Left colon (tissue), 2 donors: ENCODE data around the gene TADA3. TPM values are rescaled to one million over a fixed set of nuclear protein-coding genes. Genes with fewer than 3 reads are reported as not detected.

Experiments used
- ATAC-seq: fragments of 200-7000 bp; cut with Tn5 transposase; one replicate; pipeline ENCODE4 v1.9.1; 2020; ENCODE audit warnings: mild to moderate bottlenecking, moderate library complexity
- DNase-seq, 2 donors: peaks; one replicate each; pipeline ENCODE4 v3.0.0-alpha.2; 2020
- intact Hi-C, 2 donors: fragments of 100-400 bp; cut with DNase I in 1 of 2; cut with micrococcal nuclease in 1 of 2; formaldehyde crosslinking; loops; one replicate each; pipeline versions ENCODE4 v1.11.2 to v1.14.0; 2022; cut with DNase I, micrococcal nuclease
- total RNA-seq, 2 donors: library from RNA; stranded (reverse); fragmentation: NEBNext Ultra II Directional; extraction: Animal tissue kit (Norgen Biotek cat#: 25700); gene quantifications; one replicate each; pipeline ENCODE4 v1.2.1, GENCODE V29; 2021
- donor health status: DM: no; HTN: no; CAD: no.
- donor health status: DM: yes; HTN: yes; CAD: no.

The TADA3 gene
- total RNA-seq, 2 donors from 2014 or later: 54.1 to 67.0 TPM

GRCh38 chr3:9770276-9770812 lies 21.9 kb downstream of the TADA3 start:
- intact Hi-C loops: no loop called here
- peak; percentile 37 for ATAC-seq
- DNase-seq: peak; percentile 85 to 86

GRCh38 chr3:9769426-9770275 lies 22.6 kb downstream of the TADA3 start, which contains the start of gene CAMK1:
TSS of gene CAMK1 (minus strand) at chr3:9769947. CDS start at chr3:9767749, 2,198 bp downstream.
- intact Hi-C loops: no loop called here
- ATAC-seq (peak; percentile 93), DNase-seq (peak; percentile 77 to 87)

GRCh38 chr3:9769012-9769411 lies 23.3 kb downstream of the TADA3 start:
- no peak for ATAC-seq

GRCh38 chr3:9768141-9768775 lies 24.0 kb downstream of the TADA3 start:
- DNase-seq: no peak
- intact Hi-C loops: no loop called here
- no peak for ATAC-seq

More at GRCh38 chr3:9769012-9769411, 23.3 kb downstream of the TADA3 start:
- intact Hi-C loops: no loop called here
- no peak for DNase-seq

- no peak for ATAC-seq
- intact Hi-C loops: no loop called here
Observed at GRCh38 chr3:9767418-9767817, 24.9 kb downstream of the TADA3 start.

GRCh38 chr3:9765865-9766264 lies 26.4 kb downstream of the TADA3 start:
- ATAC-seq: no peak
- no peak for DNase-seq
- intact Hi-C loops: no loop called here

More at GRCh38 chr3:9767418-9767817, 24.9 kb downstream of the TADA3 start:
- no peak for DNase-seq

- no peak for ATAC-seq
- no peak for DNase-seq
- intact Hi-C loops: no loop called here
Observed at GRCh38 chr3:9762871-9763270, 29.4 kb downstream of the TADA3 start.

GRCh38 chr3:9761919-9762318 lies 30.4 kb downstream of the TADA3 start:
- intact Hi-C loops: no loop called here
- DNase-seq (no peak), ATAC-seq (no peak)

GRCh38 chr3:9760779-9761505 lies 31.3 kb downstream of the TADA3 start:
- ATAC-seq (no peak), DNase-seq (no peak)
- intact Hi-C loops: no loop called here

GRCh38 chr3:9757427-9757826 lies 34.8 kb downstream of the TADA3 start:
- DNase-seq: no peak
- intact Hi-C loops: no loop called here
- ATAC-seq: no peak

- intact Hi-C loops: no loop called here
Observed at GRCh38 chr3:9754678-9755077, 37.6 kb downstream of the TADA3 start.

GRCh38 chr3:9750556-9751411 lies 41.5 kb downstream of the TADA3 start:
- DNase-seq (peak; percentile 50 to 63), ATAC-seq (peak; percentile 53)
- intact Hi-C loops: no loop called here

More at GRCh38 chr3:9754678-9755077, 37.6 kb downstream of the TADA3 start:
- ATAC-seq (no peak), DNase-seq (no peak)

- ATAC-seq: peak; percentile 90
- DNase-seq: peak; percentile 98 to 99
- intact Hi-C loops: no loop called here
Observed at GRCh38 chr3:9749645-9750555, 42.4 kb downstream of the TADA3 start, which contains the start of gene OGG1. TSS of gene OGG1 (plus strand) at chr3:9749952. CDS start at chr3:9750287, 335 bp downstream.

- intact Hi-C loops: no loop called here
- ATAC-seq: peak; percentile 25
- DNase-seq: no peak
Observed at GRCh38 chr3:9749296-9749644, 43.0 kb downstream of the TADA3 start.

- DNase-seq: no peak
- intact Hi-C loops: no loop called here
Observed at GRCh38 chr3:9748031-9748430, 44.2 kb downstream of the TADA3 start.

GRCh38 chr3:9747267-9747666 lies 45.0 kb downstream of the TADA3 start:
- intact Hi-C loops: no loop called here
- no peak for ATAC-seq
- no peak for DNase-seq

More at GRCh38 chr3:9748031-9748430, 44.2 kb downstream of the TADA3 start:
- no peak for ATAC-seq

- intact Hi-C loops: no loop called here
- DNase-seq (no peak), ATAC-seq (no peak)
Observed at GRCh38 chr3:9746330-9746729, 45.9 kb downstream of the TADA3 start.
